ENCODE data around the gene YY1.
"Not testable (repeated sequence)": the region's sequence is repeated elsewhere in the genome, so short reads cannot be mapped to it uniquely, and the experiment has no call there.

DNA sequence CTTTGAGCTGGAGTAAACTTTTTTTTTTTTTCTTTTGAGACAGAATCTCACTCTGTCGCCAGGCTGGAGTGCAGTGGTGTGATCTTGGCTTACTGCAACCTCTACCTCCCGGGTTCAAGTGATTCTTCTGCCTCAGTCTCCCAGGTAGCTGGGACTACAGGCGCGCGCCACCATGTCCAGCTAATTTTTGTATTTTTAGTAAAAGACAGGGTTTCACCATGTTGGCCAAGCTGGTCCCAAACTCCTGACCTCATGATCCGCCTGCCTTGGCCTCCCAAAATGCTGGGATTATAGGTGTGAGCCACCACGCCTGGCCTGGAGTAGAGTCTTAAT, 34.1 kb upstream of the YY1 start:
- TF ChIP-seq, protein P1, sequence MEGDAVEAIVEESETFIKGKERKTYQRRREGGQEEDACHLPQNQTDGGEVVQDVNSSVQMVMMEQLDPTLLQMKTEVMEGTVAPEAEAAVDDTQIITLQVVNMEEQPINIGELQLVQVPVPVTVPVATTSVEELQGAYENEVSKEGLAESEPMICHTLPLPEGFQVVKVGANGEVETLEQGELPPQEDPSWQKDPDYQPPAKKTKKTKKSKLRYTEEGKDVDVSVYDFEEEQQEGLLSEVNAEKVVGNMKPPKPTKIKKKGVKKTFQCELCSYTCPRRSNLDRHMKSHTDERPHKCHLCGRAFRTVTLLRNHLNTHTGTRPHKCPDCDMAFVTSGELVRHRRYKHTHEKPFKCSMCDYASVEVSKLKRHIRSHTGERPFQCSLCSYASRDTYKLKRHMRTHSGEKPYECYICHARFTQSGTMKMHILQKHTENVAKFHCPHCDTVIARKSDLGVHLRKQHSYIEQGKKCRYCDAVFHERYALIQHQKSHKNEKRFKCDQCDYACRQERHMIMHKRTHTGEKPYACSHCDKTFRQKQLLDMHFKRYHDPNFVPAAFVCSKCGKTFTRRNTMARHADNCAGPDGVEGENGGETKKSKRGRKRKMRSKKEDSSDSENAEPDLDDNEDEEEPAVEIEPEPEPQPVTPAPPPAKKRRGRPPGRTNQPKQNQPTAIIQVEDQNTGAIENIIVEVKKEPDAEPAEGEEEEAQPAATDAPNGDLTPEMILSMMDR (IDR thresholded peaks at IDR 0.05 in 4 of 5, conservative IDR thresholded peaks at IDR 0.05 in 1 of 5) = not testable (repeated sequence)
- TF ChIP-seq POLR2A (IDR thresholded peaks at IDR 0.05) = not testable (repeated sequence)
